Posterior cingulate gyrus (tissue), 11 donors: ENCODE results near the gene PERCC1.

ENCODE experiments used
- DNase-seq, 10 donors: peaks; one replicate each; pipeline versions ENCODE4 v3.0.0 to v3.0.0-alpha.2; 2020 to 2021; ENCODE audit warnings: mixed read lengths in 3 of 10
- intact Hi-C: fragments of 100-400 bp; cut with DNase I; formaldehyde crosslinking; loops from one replicate; pipeline ENCODE4 v1.15.1; 2023

The PERCC1 gene

GRCh38 chr16:1446296-1447080, 15.6 kb downstream of the PERCC1 start:
- DNase-seq, result no peak
- intact Hi-C loops, result no loop called here

- DNase-seq, result no peak
- intact Hi-C loops, result no loop called here
These were observed 17.1 kb downstream of the PERCC1 start for GRCh38 chr16:1447965-1448364.

GRCh38 chr16:1448536-1449116, 17.7 kb downstream of the PERCC1 start:
- intact Hi-C loops, result no loop called here
- no peak for DNase-seq

GRCh38 chr16:1449201-1449788, 18.4 kb downstream of the PERCC1 start:
- intact Hi-C loops, result no loop called here
- DNase-seq, result no peak

GRCh38 chr16:1450218-1450617, 19.3 kb downstream of the PERCC1 start:
- DNase-seq, result peak in 5 of 10 donors; percentile 28 to 93 (median 38)
- intact Hi-C loops, result no loop called here

GRCh38 chr16:1450841-1451240, 20.0 kb downstream of the PERCC1 start:
- intact Hi-C loops, result no loop called here

GRCh38 chr16:1451702-1452392, 21.0 kb downstream of the PERCC1 start:
- no peak for DNase-seq
- intact Hi-C loops, result no loop called here

More at GRCh38 chr16:1450841-1451240, 20.0 kb downstream of the PERCC1 start:
- DNase-seq, result no peak

GRCh38 chr16:1452530-1452929, 21.7 kb downstream of the PERCC1 start:
- intact Hi-C loops, result no loop called here
- DNase-seq, result no peak

- no peak for DNase-seq
- intact Hi-C loops, result no loop called here
These were observed 22.4 kb downstream of the PERCC1 start for GRCh38 chr16:1453316-1453715.

- DNase-seq, result no peak
- intact Hi-C loops, result no loop called here
These were observed 23.7 kb downstream of the PERCC1 start for GRCh38 chr16:1454561-1454960.

GRCh38 chr16:1455190-1456171, 24.6 kb downstream of the PERCC1 start:
- DNase-seq, result peak in 1 of 10 donors; percentile 79
- intact Hi-C loops, result no loop called here

- DNase-seq, result peak in 1 of 10 donors; percentile 65
These were observed 26.1 kb downstream of the PERCC1 start for GRCh38 chr16:1456951-1457350.

GRCh38 chr16:1457489-1458245, 26.8 kb downstream of the PERCC1 start:
- intact Hi-C loops, result no loop called here
- peak in 1 of 10 donors; percentile 74 for DNase-seq

More at GRCh38 chr16:1456951-1457350, 26.1 kb downstream of the PERCC1 start:
- intact Hi-C loops, result no loop called here

GRCh38 chr16:1458336-1458976, 27.6 kb downstream of the PERCC1 start:
- DNase-seq, result peak in 3 of 10 donors; percentile 23 to 88 (median 50)
- intact Hi-C loops, result no loop called here

- intact Hi-C loops, result no loop called here
- peak in 1 of 10 donors; percentile 72 for DNase-seq
These were observed 28.1 kb downstream of the PERCC1 start for GRCh38 chr16:1458977-1459341.

- intact Hi-C loops, result no loop called here
- peak in 1 of 10 donors; percentile 70 for DNase-seq
These were observed 29.1 kb downstream of the PERCC1 start for GRCh38 chr16:1459967-1460366.

- peak in 1 of 10 donors; percentile 73 for DNase-seq
- intact Hi-C loops, result no loop called here
These were observed 29.8 kb downstream of the PERCC1 start for GRCh38 chr16:1460602-1461138.

GRCh38 chr16:1461146-1461545, 30.3 kb downstream of the PERCC1 start:
- peak in 1 of 10 donors; percentile 73 for DNase-seq
- intact Hi-C loops, result no loop called here
